Retina (tissue), 1 donor: ENCODE results near the gene IL10.
"Not testable (repeated sequence)": the region's sequence is repeated elsewhere in the genome, so short reads cannot be mapped to it uniquely, and the experiment has no call there.

Experiments used
- DNase-seq: peaks from one replicate; pipeline ENCODE4 v3.0.0-alpha.2; 2016

The IL10 gene

DNA sequence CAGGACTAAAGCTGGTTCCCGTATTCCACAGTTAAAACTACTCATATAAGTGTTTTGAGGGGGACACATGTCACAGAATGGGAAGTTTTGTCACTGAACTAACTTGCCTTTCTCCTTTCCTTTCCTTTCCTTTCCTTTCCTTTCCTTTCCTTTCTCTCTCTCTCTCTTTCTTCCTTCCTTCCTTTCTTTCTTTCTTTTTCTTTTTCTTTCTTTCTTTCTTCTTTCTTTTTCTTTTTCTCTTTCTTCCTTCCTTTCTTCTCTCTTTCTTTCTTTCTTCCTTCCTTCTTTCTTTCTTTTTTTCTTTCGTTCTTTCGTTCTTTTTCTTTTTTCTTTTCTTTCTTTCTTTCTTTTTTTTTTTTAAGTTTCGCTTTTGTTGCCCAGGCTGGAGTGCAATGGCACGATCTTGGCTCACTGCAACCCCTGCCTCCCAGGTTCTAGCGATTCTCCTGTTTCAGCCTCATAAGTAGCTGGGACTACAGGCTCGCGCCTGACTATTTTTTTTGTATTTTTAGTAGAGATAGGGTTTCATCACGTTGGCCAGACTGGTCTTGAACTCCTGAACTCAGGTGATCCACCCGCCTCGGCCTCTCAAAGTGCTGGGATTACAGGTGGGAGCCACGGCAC lies 9.4 kb downstream of the IL10 start:
- DNase-seq = not testable (repeated sequence)

DNA sequence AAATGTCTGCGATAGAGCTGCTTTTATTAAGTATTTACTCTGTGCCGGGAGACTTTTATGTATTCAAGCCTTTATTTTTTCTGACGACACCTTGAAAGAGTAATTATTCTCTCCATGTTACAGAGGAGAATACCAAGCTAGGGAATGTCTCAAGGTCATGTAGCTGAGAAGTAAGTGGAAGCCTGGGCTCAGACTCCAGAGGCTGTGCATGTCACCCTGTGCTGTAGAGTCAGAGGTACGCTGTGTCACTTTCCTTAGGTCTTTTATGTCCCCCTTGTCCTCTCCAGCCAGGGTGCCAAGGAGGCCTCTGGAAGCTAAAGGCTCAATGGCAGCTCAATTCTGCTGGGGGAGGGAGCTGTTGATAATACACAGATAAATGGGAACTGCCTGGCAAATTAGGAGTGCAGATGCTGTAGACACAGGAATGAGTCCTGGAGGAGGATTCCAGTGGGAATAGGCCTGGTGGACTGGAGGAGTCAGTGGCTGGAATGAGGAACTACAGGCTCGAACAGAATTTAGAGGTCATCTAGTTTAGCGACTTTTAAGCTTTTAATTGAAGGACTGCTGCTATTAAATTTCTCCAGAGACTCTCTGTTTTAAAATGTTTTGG lies 11.0 kb downstream of the IL10 start:
- DNase-seq = no peak

GRCh38 chr1:206760590-206760989 lies 11.7 kb downstream of the IL10 start:
- no peak for DNase-seq

DNA sequence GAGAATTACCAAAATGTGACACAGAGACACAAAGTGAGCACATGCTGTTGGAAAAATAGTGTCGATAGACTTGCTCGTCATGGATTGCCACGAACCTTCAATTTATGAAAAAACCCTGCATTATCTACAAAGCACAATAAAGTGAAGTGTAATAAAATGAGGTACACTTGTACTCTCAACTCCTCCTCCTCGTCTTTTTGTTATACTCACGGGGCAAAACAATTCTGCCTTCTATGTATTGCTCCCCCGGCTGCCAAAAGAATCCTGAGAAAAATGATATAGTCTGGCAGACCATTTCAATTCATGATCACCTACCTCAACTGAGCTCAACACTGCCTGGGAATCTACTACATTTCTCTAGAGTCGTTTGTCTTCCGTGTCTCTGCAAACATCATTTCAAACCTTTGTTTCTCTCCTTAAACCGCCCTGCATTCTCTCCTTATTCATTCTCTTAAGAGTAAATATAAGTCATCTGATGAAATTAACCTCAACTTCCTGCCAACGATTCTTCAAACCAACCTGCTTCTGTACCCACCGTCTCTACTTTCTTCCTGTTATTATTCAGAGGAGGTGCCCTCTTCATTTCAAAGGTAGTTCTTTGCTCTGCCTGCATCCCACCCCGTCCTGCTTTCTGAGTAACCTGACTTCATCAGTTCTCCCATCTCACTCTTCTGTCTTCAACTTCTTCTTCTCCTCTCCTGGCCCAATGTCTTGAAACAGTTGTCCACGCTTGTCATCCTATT lies 14.6 kb downstream of the IL10 start:
- no peak for DNase-seq

- no peak for DNase-seq
Measured at GRCh38 chr1:206754011-206754410, 18.3 kb downstream of the IL10 start.

GRCh38 chr1:206753141-206753540 lies 19.2 kb downstream of the IL10 start:
- DNase-seq = no peak

DNA sequence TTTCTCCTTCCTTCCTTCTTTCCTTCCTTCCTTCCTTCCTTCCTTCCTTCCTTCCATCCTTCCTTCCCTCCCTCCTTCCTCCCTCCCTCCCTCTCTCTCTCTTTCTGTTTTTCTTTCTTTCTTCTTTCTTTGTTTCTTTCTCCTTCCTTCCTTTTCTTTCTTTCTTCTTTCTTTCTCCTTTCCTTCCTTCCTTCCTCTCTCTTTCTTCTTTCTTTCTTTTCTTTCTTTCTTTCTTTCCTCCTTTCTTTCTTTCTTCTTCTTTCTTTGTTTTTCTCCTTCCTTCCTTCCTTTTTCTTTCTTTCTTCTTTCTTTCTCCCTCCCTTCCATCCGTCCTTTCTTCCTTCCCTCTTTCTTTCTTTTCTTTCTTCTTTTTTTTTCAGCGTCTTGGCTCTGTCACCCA lies 19.8 kb downstream of the IL10 start:
- DNase-seq = no peak

- no peak for DNase-seq
Measured at GRCh38 chr1:206751891-206752290, 20.4 kb downstream of the IL10 start.

DNA sequence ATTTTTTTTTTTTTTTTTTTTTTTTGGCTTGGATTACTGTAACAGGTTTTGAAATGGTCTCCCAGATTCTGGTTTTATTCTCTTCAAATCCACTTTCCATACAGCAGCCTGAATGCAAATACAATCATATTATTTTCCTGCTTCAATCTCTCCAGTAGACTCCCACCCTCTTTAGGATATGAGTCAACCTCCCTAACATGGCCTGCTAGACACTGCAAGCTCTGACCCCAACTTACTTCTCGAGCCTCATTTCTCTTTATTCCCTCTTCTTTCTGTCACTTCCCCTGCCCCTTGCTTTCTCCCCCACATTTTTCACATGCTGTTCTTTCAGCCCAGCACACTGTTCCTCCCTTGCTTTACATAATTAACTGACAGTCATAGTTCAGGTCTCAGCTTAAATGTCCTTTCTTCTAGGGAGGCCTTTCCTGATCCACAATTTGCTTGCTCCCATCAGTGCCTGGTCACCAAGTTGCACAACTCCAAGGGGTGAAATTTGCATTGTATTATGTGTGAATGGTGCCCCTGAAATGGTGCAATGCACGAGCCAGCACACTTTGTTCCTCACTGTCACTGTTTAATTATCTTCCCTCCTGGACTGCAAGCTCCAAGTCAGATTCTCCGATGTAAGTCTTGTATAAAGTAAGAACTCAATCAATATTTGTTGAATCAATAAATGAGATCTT lies 23.8 kb downstream of the IL10 start:
- no peak for DNase-seq

- DNase-seq = no peak
Measured at GRCh38 chr1:206745301-206745700, 27.0 kb downstream of the IL10 start.

DNA sequence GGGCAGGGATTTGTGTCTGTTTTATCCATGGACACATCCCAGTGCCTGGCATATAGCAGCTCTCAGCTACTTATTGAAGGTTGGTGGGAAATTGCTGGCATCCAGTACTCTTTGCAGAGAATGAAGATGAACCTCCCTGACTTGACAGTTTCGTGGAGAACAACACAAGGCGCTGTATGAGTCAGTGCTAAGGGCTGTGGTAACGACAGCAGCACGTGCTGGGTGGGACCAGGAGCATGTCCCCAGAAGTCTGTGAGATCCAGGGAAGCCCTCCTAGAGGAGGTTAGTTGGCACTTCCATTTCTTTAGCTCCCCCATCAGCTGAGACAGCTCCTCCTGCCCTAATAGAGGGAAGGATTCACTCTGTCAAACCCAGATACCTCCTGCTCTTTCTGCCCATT lies 27.6 kb downstream of the IL10 start:
- DNase-seq = no peak

DNA sequence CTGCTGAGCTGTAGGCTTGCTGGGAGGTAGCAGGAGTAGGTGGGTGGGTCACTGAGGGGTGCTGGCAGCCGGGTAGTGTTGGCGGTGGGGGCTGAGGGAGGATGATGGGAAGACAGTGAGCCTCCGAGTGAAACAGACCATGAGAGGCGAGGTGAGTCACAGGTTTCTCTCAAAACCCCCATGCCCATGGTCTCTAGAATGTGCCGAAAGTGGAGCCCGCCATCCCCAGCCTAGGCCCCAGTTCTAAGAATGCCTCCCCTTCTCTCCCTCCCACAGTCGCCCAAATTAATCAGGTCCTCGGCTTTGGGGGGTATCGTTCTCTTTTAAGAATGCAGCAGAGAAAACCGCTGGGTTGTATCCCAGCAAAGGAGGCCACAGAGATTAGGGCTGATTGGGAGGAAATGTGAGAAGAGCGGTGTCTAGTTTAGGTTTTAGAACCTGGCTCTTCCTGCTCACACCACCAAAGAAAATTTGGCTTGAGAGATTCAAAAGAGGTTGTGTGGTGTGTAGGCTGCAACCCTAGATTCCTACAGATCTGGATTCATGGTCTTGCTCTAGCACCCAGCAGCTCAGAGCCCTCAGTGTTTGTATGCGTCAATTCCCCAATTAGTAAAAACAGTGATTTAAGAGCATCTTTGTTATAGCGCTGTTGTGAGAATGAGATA lies 29.4 kb downstream of the IL10 start:
- DNase-seq = no peak

GRCh38 chr1:206741142-206741701 lies 31.1 kb downstream of the IL10 start:
- no peak for DNase-seq

DNA sequence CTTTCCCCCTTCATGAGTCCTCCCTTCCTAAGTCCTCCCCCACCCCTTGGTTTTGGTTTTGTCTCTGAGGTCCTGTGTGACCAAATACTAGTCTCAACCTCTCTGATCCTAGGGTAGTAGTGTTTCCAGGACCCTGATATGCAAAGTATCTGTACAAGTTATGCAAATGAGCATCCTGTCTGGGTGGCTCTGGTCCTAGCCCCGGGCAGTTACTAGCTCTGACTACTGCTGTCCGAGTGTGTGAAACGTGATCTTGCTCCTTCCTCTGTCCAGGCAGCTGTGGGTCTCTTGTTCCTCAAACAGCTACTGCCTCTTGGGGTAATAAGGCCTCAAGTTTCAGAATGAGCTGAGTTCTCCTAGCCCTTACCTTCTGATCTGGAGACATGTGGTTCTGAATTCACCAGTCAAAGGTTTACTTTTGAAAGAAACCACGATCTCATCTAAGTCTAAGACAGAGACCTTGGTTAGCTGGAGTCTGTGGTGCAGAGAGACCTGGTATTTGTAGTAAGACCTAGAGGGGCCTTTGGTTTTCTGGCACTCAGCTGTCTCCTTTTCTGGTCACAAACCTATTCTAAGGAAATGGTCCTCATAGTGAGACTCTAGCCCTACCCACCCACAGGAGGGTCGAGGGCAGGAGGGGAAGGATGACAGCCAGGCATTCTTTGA lies 32.8 kb downstream of the IL10 start:
- no peak for DNase-seq

DNA sequence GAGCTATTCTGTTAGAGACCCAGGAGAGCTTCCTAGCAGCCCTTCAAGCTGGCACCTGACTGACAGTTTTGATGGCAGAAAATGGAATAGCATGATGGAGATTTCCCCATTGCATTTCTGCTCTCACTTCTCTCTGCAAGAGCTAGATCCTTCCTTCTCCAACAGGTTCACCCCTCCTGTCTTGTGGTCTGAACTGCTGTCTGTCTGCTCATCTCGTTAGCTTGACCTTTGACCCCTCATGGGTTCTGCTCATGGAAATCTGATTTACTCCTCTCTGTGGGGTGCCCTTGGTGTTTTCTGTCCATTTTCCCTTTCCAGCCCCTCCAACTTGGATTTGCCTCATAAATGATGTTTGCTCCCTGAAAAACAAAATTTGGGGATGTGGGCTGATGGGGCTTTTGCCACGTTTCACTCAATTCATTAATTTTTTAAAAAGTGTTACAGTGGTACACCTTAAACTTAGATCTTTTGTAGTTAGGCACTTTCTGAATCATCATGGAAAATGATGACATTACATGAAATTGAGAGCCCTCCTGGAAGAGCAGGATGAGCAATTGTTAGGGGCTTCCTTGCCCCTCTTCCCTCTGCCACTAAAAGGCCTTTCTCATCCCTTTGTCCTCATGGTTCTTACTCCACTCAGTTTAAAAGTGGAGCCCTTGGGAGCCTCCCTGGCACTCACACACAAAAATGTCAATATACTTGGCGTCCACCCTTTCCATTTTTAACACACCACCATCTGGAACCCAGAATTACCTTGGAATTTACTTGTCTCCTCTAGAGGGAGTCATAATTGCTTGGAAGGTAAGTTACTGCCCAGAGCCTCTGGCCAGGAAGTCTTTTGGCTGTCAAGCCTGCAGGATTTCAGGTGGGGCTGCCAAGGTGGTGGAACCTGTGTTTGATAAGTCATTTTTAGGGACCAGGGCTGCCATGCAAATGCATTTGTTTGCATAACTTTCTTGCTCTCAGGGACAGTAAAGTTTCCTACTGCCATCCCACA lies 33.6 kb downstream of the IL10 start:
- DNase-seq = no peak

DNA sequence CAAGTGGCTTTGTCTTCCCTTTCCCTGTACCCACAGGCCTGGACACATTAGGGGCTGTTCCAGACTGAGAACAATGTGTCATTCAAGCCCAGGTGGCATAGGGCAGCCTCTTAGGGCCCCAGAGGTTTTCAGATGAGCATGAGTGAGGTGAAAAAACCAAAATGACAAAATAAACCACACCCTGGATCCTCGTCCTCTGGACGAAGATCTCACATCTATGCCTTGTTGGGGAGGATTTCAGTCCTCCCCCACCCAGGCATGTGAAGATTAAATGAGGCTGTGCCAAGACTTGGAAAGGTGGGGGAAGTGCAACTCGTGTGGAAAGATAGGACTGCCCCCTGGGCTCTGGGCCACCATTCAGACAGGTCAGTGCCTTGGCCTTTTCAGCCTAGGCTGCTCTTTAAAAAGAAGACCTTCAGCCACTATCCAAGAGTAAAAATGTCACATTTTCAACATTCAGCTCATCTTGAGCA lies 34.5 kb downstream of the IL10 start:
- DNase-seq = no peak

GRCh38 chr1:206736878-206737728 lies 35.2 kb downstream of the IL10 start:
- DNase-seq = no peak

DNA sequence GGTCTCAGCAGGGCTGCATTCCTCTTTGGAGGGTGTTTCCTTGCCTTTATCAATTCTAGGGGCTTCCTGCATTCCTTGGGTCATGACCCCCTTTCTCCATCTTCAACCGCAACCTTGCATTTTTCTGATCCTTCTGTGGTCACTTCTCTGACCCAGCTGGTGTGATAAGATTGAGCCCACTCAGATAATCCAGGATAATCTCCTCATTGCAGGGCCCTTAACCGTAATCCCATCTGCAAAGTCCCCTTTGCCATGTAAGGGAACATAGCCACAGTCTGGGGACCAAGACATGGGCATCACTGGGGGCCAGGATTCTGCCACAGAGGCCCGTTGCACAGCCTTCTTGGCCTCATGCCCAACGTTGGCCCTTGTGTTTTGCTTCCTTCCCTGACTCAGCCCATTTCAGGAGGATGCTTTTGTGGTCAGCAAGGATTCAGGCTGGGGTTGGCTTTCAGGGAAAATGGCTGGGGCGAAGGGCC lies 36.7 kb downstream of the IL10 start:
- DNase-seq = no peak

DNA sequence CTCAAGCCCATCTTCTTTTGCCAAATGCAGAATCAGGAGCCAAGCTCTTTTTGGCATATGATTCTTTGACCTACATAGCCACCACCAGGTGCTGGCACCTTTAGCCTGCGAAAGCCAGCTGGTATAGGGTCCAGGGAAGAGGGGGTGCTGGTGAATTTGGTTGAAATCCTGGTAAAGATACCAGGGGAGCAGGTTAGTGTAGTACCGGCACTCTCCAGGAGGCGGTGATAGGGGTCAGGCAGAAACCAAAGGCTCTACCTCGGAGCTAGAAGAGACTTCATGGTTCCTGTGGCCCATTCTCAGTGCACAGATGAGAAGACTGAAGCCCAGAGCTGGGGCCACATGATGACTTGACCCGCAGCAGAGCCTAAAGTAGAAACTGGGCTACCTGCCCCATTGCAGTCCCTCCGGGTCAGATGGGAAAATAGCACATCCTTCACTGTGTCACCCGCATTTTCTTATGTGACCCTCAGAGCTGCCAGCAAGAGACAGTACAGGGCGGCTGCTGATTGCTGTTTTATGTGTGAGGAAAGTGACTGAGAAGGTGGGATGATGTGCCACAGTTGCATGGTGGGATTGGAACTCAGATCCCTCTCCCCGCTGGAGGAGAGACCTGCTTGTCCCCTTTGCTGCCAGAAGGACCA lies 37.7 kb downstream of the IL10 start:
- DNase-seq = peak; percentile 43
